ENCODE data around the gene NAB2.
"Not testable (repeated sequence)": the region's sequence is repeated elsewhere in the genome, so short reads cannot be mapped to it uniquely, and the experiment has no call there.

Gene NAB2, protein sequence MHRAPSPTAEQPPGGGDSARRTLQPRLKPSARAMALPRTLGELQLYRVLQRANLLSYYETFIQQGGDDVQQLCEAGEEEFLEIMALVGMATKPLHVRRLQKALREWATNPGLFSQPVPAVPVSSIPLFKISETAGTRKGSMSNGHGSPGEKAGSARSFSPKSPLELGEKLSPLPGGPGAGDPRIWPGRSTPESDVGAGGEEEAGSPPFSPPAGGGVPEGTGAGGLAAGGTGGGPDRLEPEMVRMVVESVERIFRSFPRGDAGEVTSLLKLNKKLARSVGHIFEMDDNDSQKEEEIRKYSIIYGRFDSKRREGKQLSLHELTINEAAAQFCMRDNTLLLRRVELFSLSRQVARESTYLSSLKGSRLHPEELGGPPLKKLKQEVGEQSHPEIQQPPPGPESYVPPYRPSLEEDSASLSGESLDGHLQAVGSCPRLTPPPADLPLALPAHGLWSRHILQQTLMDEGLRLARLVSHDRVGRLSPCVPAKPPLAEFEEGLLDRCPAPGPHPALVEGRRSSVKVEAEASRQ

DNA sequence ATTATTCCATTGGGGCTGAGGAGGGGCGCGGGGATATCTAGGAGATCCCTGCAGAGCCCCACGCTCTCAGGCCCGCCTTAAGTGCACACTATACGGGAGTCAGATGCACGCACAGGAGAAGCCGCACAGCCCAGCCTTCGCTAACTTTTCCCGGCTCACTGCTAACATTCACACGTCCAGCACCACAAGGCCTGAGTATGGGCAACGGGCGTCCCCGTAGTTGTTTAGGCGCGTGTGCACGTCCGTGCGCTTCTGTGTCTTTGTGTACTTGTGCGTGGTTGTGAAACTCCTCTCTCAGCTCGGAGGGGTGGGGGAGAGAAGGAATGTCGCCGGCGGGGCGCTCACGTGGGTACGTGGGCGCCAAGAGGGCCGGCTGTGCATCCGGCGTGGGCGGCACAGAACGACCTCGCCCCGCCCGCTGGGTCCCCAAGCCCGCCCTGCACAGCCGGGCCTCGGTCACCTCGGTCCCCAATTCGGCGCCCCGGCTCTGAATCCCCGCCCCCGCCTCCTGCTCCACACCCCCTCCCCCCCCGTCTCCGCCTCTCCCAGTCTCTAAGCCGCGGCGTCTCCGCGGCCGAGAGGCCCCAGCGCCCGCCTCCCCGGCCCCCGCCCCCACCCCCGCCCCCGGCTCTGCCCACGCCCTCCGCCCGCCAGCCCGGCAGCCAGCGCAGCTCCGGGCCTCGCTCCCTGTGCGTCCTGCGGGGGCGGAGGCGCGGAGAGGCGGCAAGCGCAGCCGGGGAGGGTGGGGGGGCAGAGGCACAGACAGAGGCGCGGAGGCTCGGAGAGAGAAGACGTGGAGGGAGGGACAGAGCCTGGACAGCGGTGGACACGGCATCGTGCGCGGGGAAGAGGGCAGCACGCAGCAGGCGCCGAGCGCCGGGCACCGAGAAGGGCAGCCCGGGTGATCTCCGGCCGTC is at the start of gene NAB2:
Gene NAB2 (plus strand): TSS at position 761 of the 917 bp plus-strand sequence. CDS start 158 bp downstream, outside the sequence.
- peak; percentile 82 for DNase-seq

- DNase-seq: no peak
Observed at GRCh38 chr12:57040211-57040610, 48.7 kb upstream of the NAB2 start.

- DNase-seq: no peak
Observed at GRCh38 chr12:57040750-57041149, 48.2 kb upstream of the NAB2 start.

- no peak for DNase-seq
Observed at GRCh38 chr12:57042695-57043094, 46.2 kb upstream of the NAB2 start.

GRCh38 chr12:57044468-57044867 is 44.4 kb upstream of the NAB2 start:
- DNase-seq: no peak

GRCh38 chr12:57044889-57045288 is 44.0 kb upstream of the NAB2 start:
- DNase-seq: no peak

DNA sequence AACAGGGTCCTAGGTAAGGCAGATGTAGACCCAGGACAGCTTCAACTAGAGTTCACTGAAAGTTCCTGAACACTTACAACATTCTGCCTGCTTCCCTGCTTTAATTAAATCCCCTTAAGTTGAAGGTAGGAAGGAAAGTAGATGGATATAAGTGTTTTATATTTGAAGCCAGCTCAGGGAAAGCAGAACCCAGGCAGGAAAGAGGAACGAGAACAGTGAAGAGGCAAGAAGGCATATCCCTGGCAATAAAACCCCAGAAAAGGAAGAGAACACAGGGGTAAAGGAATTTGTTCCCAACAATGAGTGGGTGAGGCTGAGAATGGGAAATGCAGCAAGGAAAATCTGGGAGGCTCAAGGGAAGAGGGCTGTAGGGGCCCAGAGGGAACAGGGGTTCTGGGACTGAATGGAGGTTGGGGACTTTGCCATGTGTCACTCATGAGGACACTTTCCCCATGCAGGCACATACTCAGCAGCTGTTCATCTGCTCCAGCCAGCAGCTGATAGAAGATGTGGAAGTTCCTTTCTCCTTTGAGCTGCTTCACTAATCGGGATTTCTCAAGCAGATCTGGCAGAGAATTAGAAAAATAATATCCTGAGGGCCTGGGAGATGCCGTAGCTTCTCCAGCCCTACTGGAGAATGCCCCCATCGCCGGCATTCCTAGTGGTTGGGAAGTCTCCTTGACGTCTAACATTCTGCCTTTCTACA is 42.7 kb upstream of the NAB2 start:
- DNase-seq: no peak

GRCh38 chr12:57046947-57047890 is 41.7 kb upstream of the NAB2 start:
- no peak for DNase-seq

- DNase-seq: no peak
Observed at GRCh38 chr12:57047981-57048380, 40.9 kb upstream of the NAB2 start.

GRCh38 chr12:57048423-57049118 is 40.3 kb upstream of the NAB2 start:
- DNase-seq: no peak

DNA sequence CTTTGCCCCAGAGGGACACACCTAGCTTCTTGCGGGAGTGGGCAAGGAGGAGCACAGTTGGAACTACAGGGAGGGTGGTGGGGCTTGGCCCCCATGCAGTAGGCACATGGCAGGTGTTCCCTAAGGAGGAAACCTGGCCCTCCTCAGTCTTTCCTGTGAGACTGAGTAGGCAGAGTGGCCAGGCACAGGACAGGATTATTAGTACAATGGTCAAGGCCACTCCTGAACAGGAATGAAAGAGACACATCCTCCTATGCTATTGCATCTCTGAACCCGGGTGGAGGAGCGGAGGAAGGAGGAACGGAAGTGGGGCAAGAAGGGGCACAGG is 39.8 kb upstream of the NAB2 start:
- DNase-seq: no peak

- DNase-seq: no peak
Observed at GRCh38 chr12:57049890-57050289, 39.0 kb upstream of the NAB2 start, which contains the start of gene MYO1A. Gene MYO1A, minus strand, starts transcription at chr12:57050129. Its CDS starts 1,806 bp downstream, at chr12:57048323.

DNA sequence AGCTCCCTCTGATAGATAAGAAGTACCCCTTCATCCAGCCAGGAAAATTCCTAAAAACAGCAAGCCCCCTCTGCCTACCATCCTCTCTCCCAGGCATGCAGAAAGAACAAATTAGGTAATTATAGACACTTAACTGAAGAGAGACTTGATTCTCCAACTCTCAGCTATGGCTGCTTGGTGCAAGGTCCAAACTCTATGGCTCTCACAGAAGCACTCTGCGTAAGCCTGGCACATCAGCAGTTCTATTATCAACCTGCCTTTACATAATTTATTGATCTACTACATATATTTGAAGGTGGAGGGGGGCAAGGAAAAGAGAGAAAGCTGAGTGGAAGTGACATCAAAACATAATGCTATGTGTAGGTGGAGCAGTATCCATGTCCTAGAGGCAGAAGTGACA is 37.9 kb upstream of the NAB2 start:
- DNase-seq: no peak

DNA sequence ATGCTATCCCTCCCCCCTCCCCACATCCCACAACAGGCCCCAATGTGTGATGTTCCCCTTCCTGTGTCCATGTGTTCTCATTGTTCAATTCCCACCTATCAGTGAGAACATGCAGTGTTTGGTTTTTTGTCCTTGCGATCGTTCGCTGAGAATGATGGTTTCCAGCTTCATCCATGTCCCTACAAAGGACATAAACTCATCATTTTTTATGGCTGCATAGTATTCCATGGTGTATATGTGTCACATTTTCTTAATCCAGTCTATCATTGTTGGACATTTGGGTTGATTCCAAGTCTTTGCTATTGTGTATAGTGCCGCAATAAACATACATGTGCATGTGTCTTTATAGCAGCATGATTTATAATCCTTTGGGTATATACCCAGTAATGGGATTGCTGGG is 35.8 kb upstream of the NAB2 start:
- not testable (repeated sequence) for DNase-seq

DNA sequence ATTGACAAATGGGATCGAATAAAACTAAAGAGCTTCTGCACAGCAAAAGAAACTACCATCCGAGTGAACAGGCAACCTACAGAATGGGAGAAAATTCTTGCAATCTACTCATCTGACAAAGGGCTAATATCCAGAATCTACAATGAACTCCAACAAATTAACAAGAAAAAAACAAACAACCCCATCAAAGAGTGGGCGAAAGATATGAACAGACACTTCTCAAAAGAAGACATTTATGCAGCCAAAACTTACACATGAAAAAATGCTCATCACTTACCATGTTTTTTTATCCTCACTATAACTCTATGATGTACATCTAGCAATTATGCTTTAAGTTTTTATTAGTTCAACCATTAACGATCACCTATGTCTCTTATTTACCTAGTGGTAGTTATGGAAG is 35.0 kb upstream of the NAB2 start:
- not testable (repeated sequence) for DNase-seq

- DNase-seq: no peak
Observed at GRCh38 chr12:57055824-57056223, 33.1 kb upstream of the NAB2 start.

GRCh38 chr12:57057067-57057751 is 31.7 kb upstream of the NAB2 start:
- DNase-seq: no peak

GRCh38 chr12:57058454-57058853 is 30.5 kb upstream of the NAB2 start:
- no peak for DNase-seq

GRCh38 chr12:57063991-57064685 is 24.8 kb upstream of the NAB2 start:
- peak; percentile 25 for DNase-seq

DNA sequence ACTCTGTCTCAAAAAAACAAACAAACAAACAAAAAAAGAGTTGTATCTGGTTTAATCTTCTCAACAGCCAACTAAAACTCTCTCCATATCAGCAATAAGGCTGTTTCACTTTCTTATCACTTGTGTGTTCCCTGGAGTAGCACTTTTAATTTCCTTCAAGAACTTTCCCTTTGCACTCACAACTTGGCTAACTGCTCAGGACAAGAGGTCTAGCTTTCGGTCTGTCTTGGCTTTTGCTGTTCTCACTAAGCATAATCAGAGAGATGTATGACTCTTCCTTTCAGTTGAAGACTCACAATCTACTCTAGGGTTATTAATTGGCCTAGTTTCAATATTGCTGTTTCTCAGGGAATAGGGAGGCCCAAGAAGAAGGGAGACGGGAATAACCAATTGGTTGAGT is 22.7 kb upstream of the NAB2 start:
- DNase-seq: no peak

All from stimulated activated CD4-positive, alpha-beta T cell treated with anti-CD3 and anti-CD28 coated beads, Interleukin-4, amount 100 ng/mL, for 1 hour (primary cell).